ENCODE measurements around the gene IPO11.
"Not testable (repeated sequence)": the region's sequence is repeated elsewhere in the genome, so short reads cannot be mapped to it uniquely, and the experiment has no call there.

The IPO11 gene

DNA sequence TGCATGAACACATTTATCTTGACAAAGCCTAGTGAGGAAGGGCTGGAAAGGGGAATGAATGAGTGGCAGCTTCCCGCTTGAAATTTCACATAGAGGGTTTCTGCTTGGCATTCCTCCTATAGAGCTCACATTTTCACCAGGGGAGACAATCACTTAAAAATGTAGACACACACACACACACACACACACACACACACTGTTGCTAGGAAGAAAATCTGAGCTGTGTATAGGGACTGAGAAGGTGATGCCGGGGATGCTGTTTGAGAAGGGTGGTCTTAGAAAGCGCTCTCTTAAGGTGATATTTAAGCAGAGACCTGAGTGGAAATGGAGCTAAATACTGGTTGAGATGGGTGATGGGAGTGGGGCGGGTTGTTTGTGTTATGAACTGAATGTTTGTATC lies 236.5 kb downstream of the IPO11 start:
- DNase-seq = no peak
- in situ Hi-C loops (cut with HindIII; ENCODE audit: low pct_ligation_motif_present, low pct_unique_long_range_greater_than_20kb, low sequenced_read_pairs) = no loop called here

DNA sequence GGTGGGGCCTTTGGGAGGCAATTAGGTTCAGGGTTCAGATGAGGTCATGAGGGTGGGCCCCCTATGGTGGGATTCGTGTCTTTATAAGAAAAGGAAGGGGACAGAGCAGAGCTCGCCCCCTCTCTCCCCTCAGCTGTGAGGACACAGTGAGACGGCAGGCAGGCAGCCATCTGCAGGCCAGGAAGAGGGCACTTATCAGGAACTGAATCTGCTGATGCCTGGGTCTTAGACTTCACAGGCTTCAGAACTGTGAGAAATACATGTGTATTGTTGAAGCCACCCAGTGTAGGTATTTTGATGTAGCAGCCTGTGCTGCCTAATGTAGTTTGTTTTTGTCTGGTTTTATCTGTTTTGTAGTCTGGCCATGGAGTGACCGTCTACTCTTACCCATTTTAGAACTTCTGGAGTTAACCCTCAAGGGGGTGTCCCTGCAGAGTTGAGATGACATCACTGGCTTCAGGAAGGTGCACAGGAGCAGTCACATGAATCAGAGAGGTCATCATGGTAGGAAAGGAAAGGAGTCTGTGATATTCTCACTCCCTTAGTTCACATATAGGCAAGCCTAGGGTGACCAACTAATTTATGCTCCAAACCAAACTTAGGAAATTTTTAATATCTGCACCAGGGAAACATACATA lies 237.0 kb downstream of the IPO11 start:
- no peak for DNase-seq
- in situ Hi-C loops (cut with HindIII; ENCODE audit: low pct_ligation_motif_present, low pct_unique_long_range_greater_than_20kb, low sequenced_read_pairs) = no loop called here

DNA sequence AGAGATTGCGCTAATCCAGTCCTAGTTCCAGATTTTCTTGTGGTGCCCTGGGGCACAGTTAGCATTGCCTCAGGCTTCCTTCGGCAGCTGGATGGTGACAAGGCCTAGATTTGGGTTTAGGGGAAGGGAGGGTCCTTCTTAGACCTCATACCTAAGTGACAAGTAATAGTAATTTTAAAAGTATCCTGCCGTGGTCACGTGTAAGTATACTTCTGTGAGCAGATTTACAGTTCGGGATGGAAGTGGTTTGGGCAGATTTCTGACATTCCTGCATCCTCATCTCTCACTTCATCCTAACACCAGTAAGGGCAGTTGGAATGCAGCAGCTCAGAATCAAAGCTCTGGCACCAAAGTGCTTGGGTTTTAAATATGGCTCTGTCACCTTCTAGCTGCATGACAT lies 237.6 kb downstream of the IPO11 start:
- in situ Hi-C loops (cut with HindIII; ENCODE audit: low pct_ligation_motif_present, low pct_unique_long_range_greater_than_20kb, low sequenced_read_pairs) = no loop called here
- DNase-seq = no peak

DNA sequence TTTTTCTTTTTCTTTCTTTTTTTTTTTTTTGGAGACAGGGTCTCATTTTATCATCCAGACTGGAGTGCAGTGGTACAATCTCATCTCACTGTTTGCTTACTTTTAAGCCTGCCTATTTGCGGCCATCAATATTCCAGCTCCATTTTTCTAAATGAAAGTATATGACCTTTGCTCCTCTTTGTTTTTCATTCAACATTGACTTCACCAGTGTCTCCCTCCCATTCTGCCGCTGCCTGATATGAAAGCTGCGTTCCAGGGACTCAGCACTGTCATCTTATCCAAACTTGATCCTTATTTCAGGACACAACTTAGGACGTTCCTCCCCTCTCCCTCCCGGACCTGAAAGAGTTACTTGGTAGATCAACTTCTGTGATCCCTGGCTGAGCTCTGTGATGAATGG lies 239.7 kb downstream of the IPO11 start:
- DNase-seq = no peak
- in situ Hi-C loops (cut with HindIII; ENCODE audit: low pct_ligation_motif_present, low pct_unique_long_range_greater_than_20kb, low sequenced_read_pairs) = no loop called here

DNA sequence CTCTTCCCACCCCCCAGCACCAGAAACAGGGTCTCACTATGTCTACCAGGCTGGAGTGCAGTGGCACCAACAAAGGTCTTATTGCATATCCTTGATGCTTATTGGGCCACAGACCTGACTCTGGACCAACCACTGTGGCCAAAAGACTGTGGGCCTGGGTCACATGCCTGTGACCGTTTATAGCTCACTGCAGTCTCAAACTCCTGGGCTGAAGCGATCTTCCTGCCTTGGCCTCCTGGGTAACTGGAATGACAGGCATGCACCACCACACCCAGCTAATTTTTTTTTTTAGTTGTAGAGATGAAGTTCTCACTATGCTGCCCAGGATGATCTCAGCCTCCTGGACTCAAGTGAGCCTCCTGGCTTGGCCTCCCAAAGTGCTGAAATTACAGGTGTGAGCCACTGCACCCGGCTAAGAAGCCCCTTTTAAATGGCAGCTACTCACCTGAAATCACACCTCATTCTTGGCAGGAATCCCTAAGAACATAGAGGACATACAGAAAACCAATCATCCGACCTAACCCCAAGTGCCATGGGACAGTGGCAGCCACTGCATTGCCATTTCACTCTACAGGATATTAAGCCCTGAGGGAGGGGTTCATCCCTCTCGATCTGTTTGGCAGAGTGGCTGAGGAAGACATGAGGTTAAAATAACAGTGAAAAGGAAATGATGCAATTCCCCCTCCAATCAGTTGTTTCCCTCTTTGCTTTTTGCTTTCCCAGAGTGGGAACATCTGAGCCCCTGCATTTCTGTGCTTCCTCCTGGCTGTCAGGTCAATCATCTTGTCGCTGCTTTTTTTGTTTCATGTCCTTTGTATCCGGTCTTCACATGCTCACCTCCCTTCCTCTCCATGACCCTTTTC lies 240.7 kb downstream of the IPO11 start:
- in situ Hi-C loops (cut with HindIII; ENCODE audit: low pct_ligation_motif_present, low pct_unique_long_range_greater_than_20kb, low sequenced_read_pairs) = no loop called here
- DNase-seq = no peak

DNA sequence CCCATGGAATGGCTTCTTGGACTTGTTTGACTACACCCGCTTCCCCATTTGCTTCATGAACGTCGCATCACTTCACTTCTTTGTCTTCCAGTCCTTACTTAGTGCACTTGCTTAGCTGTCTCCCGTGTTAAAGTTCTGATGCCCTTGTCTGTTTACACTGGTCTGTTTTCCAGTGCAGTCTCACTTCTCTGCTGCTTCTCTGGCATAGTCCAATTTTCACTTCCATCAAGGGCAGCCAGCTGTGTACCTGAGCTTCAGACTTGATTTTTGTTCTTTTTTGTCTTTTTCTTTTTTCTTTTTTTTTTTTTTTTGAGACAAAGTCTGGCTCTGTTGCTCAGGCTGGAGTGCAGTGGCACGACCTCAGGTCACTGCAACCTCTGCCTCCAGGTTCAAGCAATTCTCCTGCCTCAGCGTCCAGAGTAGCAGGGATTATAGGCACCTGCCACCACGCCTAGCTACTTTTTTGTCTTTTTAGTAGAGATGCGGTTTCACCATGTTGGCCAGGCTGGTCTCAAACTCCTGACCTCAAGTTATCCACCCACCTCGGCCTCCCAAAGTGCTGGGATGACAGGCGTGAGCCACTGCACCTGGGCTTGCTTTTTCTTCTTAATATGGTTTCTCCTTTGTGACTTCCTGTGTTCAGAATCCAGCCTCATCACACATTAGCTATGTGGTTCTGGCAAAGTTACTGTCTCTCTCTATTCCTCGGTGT lies 241.5 kb downstream of the IPO11 start:
- no peak for DNase-seq
- in situ Hi-C loops (cut with HindIII; ENCODE audit: low pct_ligation_motif_present, low pct_unique_long_range_greater_than_20kb, low sequenced_read_pairs) = no loop called here

DNA sequence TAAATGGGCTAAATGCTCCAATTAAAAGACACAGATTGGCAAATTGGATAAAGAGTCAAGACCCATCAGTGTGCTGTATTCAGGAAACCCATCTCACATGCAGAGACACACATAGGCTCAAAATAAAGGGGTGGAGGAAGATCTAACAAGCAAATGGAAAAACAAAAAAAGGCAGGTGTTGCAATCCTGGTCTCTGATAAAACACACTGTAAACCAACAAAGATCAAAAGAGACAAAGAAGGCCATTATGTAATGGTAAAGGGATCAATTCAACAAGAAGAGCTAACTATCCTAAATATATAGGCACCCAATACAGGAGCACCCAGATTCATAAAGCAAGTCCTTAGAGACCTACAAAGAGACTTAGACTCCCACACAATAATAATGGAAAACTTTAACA lies 245.2 kb downstream of the IPO11 start:
- in situ Hi-C loops (cut with HindIII; ENCODE audit: low pct_ligation_motif_present, low pct_unique_long_range_greater_than_20kb, low sequenced_read_pairs); DNase-seq: not testable (repeated sequence)

DNA sequence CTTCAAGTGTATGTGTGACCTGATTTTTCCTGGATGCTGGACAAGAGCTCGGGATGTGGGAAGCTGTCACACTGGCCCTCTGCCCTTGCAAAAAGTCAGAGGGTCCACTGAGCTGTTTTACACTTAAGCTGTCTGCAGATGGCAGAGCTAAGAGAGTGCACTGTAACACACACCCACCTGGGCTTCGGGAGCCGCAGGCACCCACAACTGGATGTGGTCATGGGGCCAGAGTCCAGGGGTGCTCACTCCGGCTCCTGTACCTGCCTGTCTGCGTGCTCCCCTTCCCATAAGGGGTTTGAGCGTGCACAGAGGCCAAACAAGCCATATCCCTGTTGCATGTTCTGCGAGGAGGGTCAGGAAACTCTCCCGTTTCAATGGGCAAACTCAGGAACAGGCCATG lies 248.6 kb downstream of the IPO11 start:
- in situ Hi-C loops (cut with HindIII; ENCODE audit: low pct_ligation_motif_present, low pct_unique_long_range_greater_than_20kb, low sequenced_read_pairs) = no loop called here
- no peak for DNase-seq

DNA sequence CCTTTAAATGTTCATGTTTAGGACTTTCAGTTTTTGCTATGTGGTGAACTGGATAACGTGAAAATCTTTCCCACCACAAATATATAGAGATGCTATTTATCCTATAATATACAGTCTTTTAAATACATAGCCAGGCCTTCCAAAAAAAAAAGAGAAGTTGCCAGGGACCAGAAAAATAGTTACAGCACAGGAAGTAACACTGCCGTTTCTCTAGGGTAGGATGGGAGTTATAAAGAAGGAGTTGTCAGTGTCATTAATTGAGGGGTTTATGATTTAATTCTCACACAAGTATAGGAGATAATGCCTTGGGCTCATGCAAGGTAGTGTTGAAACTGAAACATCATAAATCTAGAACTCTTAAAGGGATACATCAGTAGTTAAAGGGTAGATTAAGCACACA lies 250.0 kb downstream of the IPO11 start:
- no peak for DNase-seq
- in situ Hi-C loops (cut with HindIII; ENCODE audit: low pct_ligation_motif_present, low pct_unique_long_range_greater_than_20kb, low sequenced_read_pairs) = no loop called here

DNA sequence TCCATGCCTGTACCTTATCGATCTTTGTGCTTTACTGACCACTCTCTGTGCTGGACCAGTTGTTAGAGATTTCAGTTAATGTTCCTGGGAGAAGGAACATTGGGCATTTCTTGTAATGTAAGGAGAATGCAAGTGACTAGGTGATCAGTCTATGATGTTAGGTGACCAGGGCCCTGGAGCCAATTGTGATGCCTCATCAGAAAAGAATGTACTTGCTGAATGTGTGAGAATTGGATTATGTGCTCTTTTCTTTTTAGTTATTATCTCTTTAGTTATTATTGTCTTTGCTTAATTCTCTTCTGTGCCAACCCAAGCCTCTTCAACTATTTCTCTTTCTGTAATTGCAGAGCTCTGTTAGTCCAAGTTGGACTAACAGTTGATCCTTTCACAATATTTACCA lies 258.9 kb downstream of the IPO11 start:
- in situ Hi-C loops (cut with HindIII; ENCODE audit: low pct_ligation_motif_present, low pct_unique_long_range_greater_than_20kb, low sequenced_read_pairs) = no loop called here
- no peak for DNase-seq

DNA sequence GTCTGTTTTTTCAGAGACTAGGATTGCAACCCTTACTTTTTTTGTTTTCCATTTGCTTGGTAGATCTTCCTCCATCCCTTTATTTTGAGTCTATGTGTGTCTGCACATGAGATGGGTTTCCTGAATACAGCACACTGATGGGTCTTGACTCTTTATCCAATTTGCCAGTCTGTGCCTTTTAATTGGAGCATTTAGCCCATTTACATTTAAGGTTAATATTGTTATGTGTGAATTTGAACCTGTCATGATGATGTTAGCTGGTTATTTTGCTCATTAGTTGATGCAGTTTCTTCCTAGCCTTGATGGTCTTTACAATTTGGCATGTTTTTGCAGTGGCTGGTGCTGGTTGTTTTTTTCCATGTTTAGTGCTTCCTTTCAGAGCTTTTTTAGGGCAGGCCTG lies 264.0 kb downstream of the IPO11 start:
- DNase-seq; in situ Hi-C loops (cut with HindIII; ENCODE audit: low pct_ligation_motif_present, low pct_unique_long_range_greater_than_20kb, low sequenced_read_pairs): not testable (repeated sequence)

All from ACHN (cell line).